Measurements from ENCODE around the gene TAT.

Gene TAT

DNA sequence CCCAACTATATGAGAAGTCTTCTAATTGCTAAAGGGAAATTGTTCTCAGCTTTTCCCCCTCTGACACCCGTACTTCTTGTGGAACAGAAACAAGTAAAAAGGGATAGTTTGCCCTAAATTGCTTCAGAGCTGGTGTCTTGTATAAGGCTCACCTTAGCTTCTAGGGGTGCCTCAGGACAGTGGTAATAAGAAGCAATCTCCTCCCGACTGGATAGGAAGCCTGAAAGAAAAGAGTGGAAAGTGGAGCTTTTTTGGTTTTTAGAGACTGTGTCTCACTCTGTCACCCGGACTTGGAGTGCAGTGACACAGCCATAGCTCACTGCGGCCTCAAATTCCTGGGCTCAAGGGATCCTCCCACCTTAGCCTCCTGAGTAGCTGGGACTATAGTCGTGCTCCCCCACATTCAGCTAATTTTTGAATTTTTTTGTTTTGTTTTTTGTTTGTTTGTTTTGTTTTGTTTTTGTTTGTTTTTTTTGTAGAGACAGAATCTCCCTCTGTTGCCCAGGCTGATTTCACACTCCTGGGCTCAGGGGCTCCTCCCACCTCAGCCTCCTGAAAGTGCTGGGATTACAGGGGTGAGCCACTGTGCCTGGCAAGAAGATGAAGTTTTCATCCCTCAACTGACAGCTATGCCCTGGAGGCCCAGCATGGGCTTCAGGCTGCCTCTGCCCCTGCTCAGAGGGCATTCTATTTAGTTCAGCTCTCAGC is 3.4 kb downstream of the TAT start:
- TF ChIP-seq ZNF488 (tag by site-specific recombination; IDR thresholded peaks at IDR 0.05) (no peak), SETDB1 (IDR thresholded peaks at IDR 0.05; ENCODE audit: insufficient read length, low read length) (no peak), ZNF174 (tag by site-specific recombination; IDR thresholded peaks at IDR 0.05) (no peak), REST (tag by site-specific recombination; IDR thresholded peaks at IDR 0.05) (no peak), ZNF558 (tag by site-specific recombination; IDR thresholded peaks at IDR 0.05) (no peak), MZF1 (tag by site-specific recombination; IDR thresholded peaks at IDR 0.05; ENCODE audit: borderline replicate concordance) (no peak), SP7 (tag by site-specific recombination; IDR thresholded peaks at IDR 0.05) (no peak), ZNF280D (tag by site-specific recombination; IDR thresholded peaks at IDR 0.05) (no peak), PBX3 (CRISPR knock-in tag; IDR thresholded peaks at IDR 0.05) (no peak), ZNF362 (tag by site-specific recombination; IDR thresholded peaks at IDR 0.05) (no peak)
- TF ChIP-seq, protein P1, sequence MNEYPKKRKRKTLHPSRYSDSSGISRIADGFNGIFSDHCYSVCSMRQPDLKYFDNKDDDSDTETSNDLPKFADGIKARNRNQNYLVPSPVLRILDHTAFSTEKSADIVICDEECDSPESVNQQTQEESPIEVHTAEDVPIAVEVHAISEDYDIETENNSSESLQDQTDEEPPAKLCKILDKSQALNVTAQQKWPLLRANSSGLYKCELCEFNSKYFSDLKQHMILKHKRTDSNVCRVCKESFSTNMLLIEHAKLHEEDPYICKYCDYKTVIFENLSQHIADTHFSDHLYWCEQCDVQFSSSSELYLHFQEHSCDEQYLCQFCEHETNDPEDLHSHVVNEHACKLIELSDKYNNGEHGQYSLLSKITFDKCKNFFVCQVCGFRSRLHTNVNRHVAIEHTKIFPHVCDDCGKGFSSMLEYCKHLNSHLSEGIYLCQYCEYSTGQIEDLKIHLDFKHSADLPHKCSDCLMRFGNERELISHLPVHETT (tag by site-specific recombination; IDR thresholded peaks at IDR 0.05): no peak
- TF ChIP-seq, protein P2, sequence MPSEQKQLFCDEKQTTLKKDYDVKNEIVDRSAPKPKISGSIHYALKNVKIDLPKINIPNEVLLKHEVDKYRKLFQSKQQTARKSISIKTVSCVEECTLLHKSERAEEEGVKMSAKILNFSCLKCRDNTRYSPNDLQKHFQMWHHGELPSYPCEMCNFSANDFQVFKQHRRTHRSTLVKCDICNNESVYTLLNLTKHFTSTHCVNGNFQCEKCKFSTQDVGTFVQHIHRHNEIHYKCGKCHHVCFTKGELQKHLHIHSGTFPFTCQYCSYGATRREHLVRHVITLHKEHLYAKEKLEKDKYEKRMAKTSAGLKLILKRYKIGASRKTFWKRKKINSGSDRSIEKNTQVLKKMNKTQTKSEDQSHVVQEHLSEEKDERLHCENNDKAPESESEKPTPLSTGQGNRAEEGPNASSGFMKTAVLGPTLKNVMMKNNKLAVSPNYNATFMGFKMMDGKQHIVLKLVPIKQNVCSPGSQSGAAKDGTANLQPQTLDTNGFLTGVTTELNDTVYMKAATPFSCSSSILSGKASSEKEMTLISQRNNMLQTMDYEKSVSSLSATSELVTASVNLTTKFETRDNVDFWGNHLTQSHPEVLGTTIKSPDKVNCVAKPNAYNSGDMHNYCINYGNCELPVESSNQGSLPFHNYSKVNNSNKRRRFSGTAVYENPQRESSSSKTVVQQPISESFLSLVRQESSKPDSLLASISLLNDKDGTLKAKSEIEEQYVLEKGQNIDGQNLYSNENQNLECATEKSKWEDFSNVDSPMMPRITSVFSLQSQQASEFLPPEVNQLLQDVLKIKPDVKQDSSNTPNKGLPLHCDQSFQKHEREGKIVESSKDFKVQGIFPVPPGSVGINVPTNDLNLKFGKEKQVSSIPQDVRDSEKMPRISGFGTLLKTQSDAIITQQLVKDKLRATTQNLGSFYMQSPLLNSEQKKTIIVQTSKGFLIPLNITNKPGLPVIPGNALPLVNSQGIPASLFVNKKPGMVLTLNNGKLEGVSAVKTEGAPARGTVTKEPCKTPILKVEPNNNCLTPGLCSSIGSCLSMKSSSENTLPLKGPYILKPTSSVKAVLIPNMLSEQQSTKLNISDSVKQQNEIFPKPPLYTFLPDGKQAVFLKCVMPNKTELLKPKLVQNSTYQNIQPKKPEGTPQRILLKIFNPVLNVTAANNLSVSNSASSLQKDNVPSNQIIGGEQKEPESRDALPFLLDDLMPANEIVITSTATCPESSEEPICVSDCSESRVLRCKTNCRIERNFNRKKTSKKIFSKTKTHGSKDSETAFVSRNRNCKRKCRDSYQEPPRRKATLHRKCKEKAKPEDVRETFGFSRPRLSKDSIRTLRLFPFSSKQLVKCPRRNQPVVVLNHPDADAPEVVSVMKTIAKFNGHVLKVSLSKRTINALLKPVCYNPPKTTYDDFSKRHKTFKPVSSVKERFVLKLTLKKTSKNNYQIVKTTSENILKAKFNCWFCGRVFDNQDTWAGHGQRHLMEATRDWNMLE (tag by site-specific recombination; conservative IDR thresholded peaks at IDR 0.05; ENCODE audit: low read depth): no peak
- H3K36me3 ChIP-seq (ENCODE audit: control insufficient read depth in 2 of 2, insufficient read depth in 1 of 2, low read length in 2 of 2): no peaks in the 10 kb centered on the region
- CTCF ChIA-PET: interaction anchor here (0.6 to 1.9 kb wide), 5 partner anchors 9 to 492 kb away, joined by 3 to 8 read pairs (median 3); no protein-coding TSS in a partner anchor
- H3K27ac ChIP-seq (ENCODE audit: extremely low read depth, low read depth, low read length): no peak overlapping the region
- H3K9me3 ChIP-seq (ENCODE audit: control insufficient read depth, insufficient read depth, low read depth, low read length): no peaks in the 10 kb centered on the region
- POLR2A ChIA-PET: no interaction called here
- no peaks in the 10 kb centered on the region for H3K4me1 ChIP-seq (ENCODE audit: control insufficient read depth, insufficient read depth, low read length)
- H3K4me3 ChIP-seq (ENCODE audit: low read depth, low read length): no peak overlapping the region
